Keratinocyte (primary cell): ENCODE measurements around the gene ARHGEF3. TPM values are rescaled to one million over a fixed set of nuclear protein-coding genes. Genes with fewer than 3 reads are reported as not detected.
A peak's percentile ranks its signal among the peaks of the same experiment; 100 is the strongest.

ENCODE experiments used
- DNase-seq: peaks from one replicate; pipeline ENCODE4 v3.0.0-alpha.2; 2011; ENCODE audit warnings: low read depth, missing footprints, low spot score
- FAIRE-seq: peaks from 2 replicates; lab custom pipeline; 2011; peaks lifted over from hg19 to GRCh38; lab: Jason Lieb, UNC
- H2AFZ ChIP-seq: 2 replicates; pipeline ENCODE4 v1.6.0; 2012; ENCODE audit warnings: low read length, control low read depth, inconsistent platforms; ENCODE audit not compliant: control insufficient read depth
- H3K27ac ChIP-seq: 2 replicates; pipeline ENCODE4 v1.5.1; 2011; ENCODE audit warnings: low read length; ENCODE audit not compliant: control insufficient read depth, insufficient read depth
- H3K27me3 ChIP-seq: 3 replicates; pipeline ENCODE4 v1.6.0; 2011; ENCODE audit warnings: low read length; ENCODE audit not compliant: control insufficient read depth, insufficient read depth; ENCODE audit errors: extremely low read depth
- H3K36me3 ChIP-seq, 2 experiments: 2 replicates in 1 of 2; 3 replicates in 1 of 2; pipeline ENCODE4 v1.5.1; 2011; ENCODE audit warnings: low read length in 2 of 2, mild to moderate bottlenecking in 1 of 2; ENCODE audit not compliant: control insufficient read depth in 2 of 2, insufficient read depth in 2 of 2; ENCODE audit errors: extremely low read depth in 1 of 2
- H3K4me1 ChIP-seq: 3 replicates; pipeline ENCODE4 v1.5.1; 2011; ENCODE audit warnings: low read length; ENCODE audit not compliant: control insufficient read depth, insufficient read depth; ENCODE audit errors: extremely low read depth
- H3K4me2 ChIP-seq: 3 replicates; pipeline ENCODE4 v1.6.0; 2011; ENCODE audit warnings: low read depth, low read length; ENCODE audit not compliant: control insufficient read depth, insufficient read depth; ENCODE audit errors: extremely low read depth
- H3K4me3 ChIP-seq, 3 experiments: fragments of 200-600 bp in 1 of 3; sonication (generic) in 1 of 3; 2 replicates in 2 of 3; 3 replicates in 1 of 3; pipeline ENCODE4 v1.5.1; 2011 to 2016; ENCODE audit warnings: low read length in 3 of 3, mild to moderate bottlenecking in 3 of 3, control low read depth in 2 of 3, inconsistent platforms in 1 of 3, low read depth in 1 of 3, mixed read lengths in 1 of 3, mixed run types in 1 of 3, moderate library complexity in 1 of 3; ENCODE audit not compliant: control insufficient read depth in 2 of 3, insufficient read depth in 2 of 3; ENCODE audit errors: extremely low read depth in 1 of 3
- H3K79me2 ChIP-seq: 2 replicates; pipeline ENCODE4 v1.6.0; 2012; ENCODE audit warnings: low read length; ENCODE audit not compliant: control insufficient read depth, insufficient read depth
- H3K9ac ChIP-seq: 3 replicates; pipeline ENCODE4 v1.6.0; 2011; ENCODE audit warnings: low read length; ENCODE audit not compliant: control insufficient read depth, insufficient read depth; ENCODE audit errors: extremely low read depth
- H3K9me1 ChIP-seq: 3 replicates; pipeline ENCODE4 v1.6.0; 2011; ENCODE audit warnings: low read length; ENCODE audit not compliant: control insufficient read depth, insufficient read depth; ENCODE audit errors: extremely low read depth
- H3K9me3 ChIP-seq: 2 replicates; pipeline ENCODE4 v1.5.1; 2012; ENCODE audit warnings: low read depth, low read length; ENCODE audit not compliant: control insufficient read depth
- H4K20me1 ChIP-seq: 3 replicates; pipeline ENCODE4 v1.6.0; 2011; ENCODE audit warnings: low read length; ENCODE audit not compliant: control insufficient read depth, insufficient read depth; ENCODE audit errors: extremely low read depth
- CTCF ChIP-seq, 3 experiments: IDR thresholded peaks in 1 of 3; conservative IDR thresholded peaks in 1 of 3; optimal IDR thresholded peaks in 1 of 3; 2 replicates in 2 of 3; 3 replicates in 1 of 3; pipeline versions ENCODE3 to v1.5.1; 2011; ENCODE audit warnings: low read length in 3 of 3, mild to moderate bottlenecking in 3 of 3, moderate library complexity in 2 of 3, control low read depth in 1 of 3, inconsistent platforms in 1 of 3; ENCODE audit not compliant: insufficient read depth in 2 of 3; ENCODE audit errors: extremely low read depth in 1 of 3
- EZH2 ChIP-seq: IDR thresholded peaks from one replicate; pipeline ENCODE4 v1.6.1; 2012; ENCODE audit warnings: inconsistent platforms, mild to moderate bottlenecking, low read length, moderate library complexity
- dilution Hi-C: fragments of 300-500 bp; cut with MboI; formaldehyde crosslinking; loops from one replicate; pipeline ENCODE4 v1.7.0; 2020; ENCODE audit warnings: low sequenced_read_pairs; ENCODE audit not compliant: extremely low pct_ligation_motif_present
- polyA plus RNA-seq, 5 experiments: library from polyadenylated mRNA; depleted of rRNA in 3 of 5; stranded (reverse) in 3 of 5; stranded (forward) in 1 of 5; unstranded in 1 of 5; fragments of >200 nt; gene quantifications; 1 replicate in 1 of 5; 2 replicates in 3 of 5; 3 replicates in 1 of 5; pipeline versions ENCODE4 v1.2.1 to v1.2.3, GENCODE V29; 2011 to 2012; ENCODE audit warnings: missing spikeins in 2 of 5, low read depth in 1 of 5, low replicate concordance in 1 of 5

Gene ARHGEF3
- polyA plus RNA-seq, 1 donor (not counting 4 experiments of a cell fraction or from before 2014, with no cell fraction given) = 26.2 TPM

DNA sequence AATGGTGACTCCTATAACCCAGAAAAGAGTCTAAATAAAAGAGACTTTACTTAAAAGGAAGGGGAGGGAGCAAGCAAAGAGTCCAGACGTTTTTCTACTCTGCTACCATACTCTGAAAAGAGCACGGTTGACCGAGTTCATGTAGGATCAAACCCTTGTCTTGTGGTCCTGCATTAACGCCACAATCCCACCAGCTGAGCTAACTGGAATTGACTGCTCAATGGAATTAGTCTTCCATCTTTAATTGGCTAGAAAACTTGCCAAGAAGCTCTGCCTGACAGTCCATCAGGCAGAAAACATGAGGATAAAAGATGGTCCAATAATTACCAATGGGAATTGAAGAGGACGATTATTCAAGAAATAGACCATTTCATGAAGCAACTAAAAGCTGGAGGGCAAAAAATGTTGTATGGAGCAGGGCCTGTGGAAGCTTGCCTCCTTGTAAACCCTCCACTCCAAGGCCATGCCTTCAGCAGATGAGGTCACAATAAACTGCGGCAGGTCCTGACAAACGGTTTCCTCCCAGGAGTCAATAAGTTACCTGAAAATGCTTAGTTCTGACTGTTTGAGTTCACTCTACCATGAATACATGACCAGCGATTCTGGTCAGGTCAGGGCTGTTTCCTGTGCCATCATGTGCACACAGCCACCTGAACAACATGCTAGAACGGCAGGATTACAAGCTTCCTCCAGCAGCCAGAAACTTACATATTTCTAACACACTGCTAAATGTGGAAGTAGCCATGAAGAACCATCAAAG lies 35.6 kb upstream of the ARHGEF3 start:
- Histone ChIP-seq H4K20me1 (no peaks in the 10 kb centered on the region), H3K4me1 (peaks cover 43% of the 10 kb centered on the region), H3K36me3 (no peaks in the 10 kb centered on the region), H3K27ac (peak overlapping the region; percentile 53), H3K79me2 (no peaks in the 10 kb centered on the region), H3K9me1 (no peaks in the 10 kb centered on the region), H2AFZ (peak overlapping the region; percentile 82), H3K9me3 (no peaks in the 10 kb centered on the region), H3K4me2 (peak overlapping the region; percentile 63), H3K4me3 (no peak overlapping the region), H3K27me3 (no peaks in the 10 kb centered on the region), H3K9ac (no peak overlapping the region)
- dilution Hi-C loops = no loop called here
- peak; percentile 85 for FAIRE-seq
- TF ChIP-seq CTCF (optimal IDR thresholded peaks at IDR 0.05 in 1 of 3, IDR thresholded peaks at IDR 0.05 in 1 of 3, conservative IDR thresholded peaks at IDR 0.05 in 1 of 3; ENCODE audit: extremely low read depth in 1 of 3, insufficient read depth in 2 of 3, low read length in 3 of 3) (no peak), EZH2 (no peak)
- no peak for DNase-seq

DNA sequence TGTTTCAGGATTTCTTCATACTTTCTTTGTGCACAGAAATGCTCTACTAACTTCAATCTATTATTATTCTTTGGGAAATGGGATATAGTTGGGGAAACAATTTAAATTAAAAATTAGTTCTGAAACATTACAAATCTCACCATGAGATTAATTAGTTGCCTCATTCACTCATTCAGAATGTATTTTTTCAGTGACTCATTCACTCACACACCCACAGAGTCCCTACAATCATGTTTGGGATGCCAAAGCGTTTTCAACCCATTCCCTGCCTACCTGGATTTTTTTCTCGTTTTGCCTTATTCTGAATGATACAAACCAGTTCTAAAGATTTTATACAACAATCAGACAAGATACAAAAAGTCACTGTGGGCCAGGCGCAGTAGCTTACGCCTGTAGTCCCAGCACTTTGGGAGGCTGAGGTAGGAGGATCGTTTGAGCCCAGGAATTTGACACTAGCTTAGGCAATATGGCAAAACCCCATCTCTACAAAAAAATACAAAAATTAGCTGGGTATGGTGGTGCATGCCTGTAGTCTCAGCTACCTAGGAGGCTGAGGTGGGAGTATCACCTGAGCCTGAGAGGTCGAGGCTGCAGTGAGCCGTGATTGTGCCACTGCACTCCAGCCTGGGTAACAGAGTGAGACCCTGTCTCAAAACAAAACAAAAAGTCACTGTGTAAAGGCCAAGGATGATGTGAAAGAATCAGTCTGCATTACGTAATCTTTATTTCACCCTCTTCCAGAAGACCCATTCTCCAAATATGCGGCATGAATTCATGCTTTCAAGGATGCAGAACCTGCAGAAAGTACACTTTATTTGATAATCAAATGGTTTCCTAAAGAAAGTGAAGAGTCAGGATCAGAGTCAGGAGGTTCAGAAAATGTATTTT lies 34.8 kb upstream of the ARHGEF3 start:
- Histone ChIP-seq H3K36me3 (no peaks in the 10 kb centered on the region), H3K27ac (peak overlapping the region; percentile 39), H3K4me2 (peak overlapping the region; percentile 63), H3K27me3 (no peaks in the 10 kb centered on the region), H3K4me1 (peaks cover 43% of the 10 kb centered on the region), H4K20me1 (no peaks in the 10 kb centered on the region), H3K9me3 (no peaks in the 10 kb centered on the region), H3K9me1 (no peaks in the 10 kb centered on the region), H3K79me2 (no peaks in the 10 kb centered on the region), H2AFZ (no peak overlapping the region), H3K9ac (no peak overlapping the region), H3K4me3 (no peak overlapping the region)
- DNase-seq (no peak), FAIRE-seq (no peak)
- dilution Hi-C loops = no loop called here
- TF ChIP-seq EZH2 = no peak
- no peak for TF ChIP-seq CTCF (optimal IDR thresholded peaks at IDR 0.05 in 1 of 3, IDR thresholded peaks at IDR 0.05 in 1 of 3, conservative IDR thresholded peaks at IDR 0.05 in 1 of 3; ENCODE audit: extremely low read depth in 1 of 3, insufficient read depth in 2 of 3, low read length in 3 of 3)
